ENCODE data around the gene ZFAND6.

The ZFAND6 gene

DNA sequence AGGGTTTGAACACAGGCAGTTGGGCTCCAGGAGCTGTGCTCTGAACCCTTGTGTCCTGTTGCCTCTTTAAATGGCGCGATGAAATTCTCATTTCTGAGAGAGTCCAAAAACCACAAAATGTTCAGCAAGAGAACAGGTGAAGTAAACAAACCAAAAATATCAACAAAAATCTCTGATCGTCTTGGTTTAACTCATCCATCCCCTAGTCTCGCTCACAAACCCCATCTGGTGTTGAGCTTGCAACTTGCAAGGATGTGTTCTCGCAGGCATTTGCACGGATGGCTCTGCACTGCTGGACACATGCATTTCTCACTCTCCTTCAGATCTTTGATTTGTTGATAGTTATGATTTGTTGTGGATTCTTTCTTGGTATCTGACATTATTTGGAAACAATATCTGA, 124.4 kb downstream of the ZFAND6 start:
- Histone ChIP-seq H3K27ac (ENCODE audit: low read depth, low read length, poor library complexity, severe bottlenecking) (no peak overlapping the region), H3K4me1 (ENCODE audit: insufficient read depth, low read length, severe bottlenecking) (no peaks in the 10 kb centered on the region), H3K9me2 (ENCODE audit: low read depth, low read length) (no peaks in the 10 kb centered on the region), H3K4me2 (ENCODE audit: low read length) (no peak overlapping the region), H3K27me3 (ENCODE audit: insufficient read depth, low read length) (no peaks in the 10 kb centered on the region), H2AFZ (ENCODE audit: low read length) (no peak overlapping the region), H4K20me1 (ENCODE audit: insufficient read depth, low read length) (no peaks in the 10 kb centered on the region), H3K9me3 (ENCODE audit: low read length) (no peaks in the 10 kb centered on the region), H3K4me3 (ENCODE audit: low read depth, low read length, poor library complexity, severe bottlenecking) (no peak overlapping the region), H3K36me3 (ENCODE audit: insufficient read depth, low read length) (peaks cover 13% of the 10 kb centered on the region), H3K79me2 (ENCODE audit: insufficient read depth, low read length) (no peaks in the 10 kb centered on the region), H3K9ac (ENCODE audit: low read length) (no peak overlapping the region), H3F3A (ENCODE audit: insufficient read depth, low read length) (no peaks in the 10 kb centered on the region)
- TF ChIP-seq, protein P1, sequence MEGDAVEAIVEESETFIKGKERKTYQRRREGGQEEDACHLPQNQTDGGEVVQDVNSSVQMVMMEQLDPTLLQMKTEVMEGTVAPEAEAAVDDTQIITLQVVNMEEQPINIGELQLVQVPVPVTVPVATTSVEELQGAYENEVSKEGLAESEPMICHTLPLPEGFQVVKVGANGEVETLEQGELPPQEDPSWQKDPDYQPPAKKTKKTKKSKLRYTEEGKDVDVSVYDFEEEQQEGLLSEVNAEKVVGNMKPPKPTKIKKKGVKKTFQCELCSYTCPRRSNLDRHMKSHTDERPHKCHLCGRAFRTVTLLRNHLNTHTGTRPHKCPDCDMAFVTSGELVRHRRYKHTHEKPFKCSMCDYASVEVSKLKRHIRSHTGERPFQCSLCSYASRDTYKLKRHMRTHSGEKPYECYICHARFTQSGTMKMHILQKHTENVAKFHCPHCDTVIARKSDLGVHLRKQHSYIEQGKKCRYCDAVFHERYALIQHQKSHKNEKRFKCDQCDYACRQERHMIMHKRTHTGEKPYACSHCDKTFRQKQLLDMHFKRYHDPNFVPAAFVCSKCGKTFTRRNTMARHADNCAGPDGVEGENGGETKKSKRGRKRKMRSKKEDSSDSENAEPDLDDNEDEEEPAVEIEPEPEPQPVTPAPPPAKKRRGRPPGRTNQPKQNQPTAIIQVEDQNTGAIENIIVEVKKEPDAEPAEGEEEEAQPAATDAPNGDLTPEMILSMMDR (IDR thresholded peaks at IDR 0.05; ENCODE audit: low read length): peak; percentile 28; the same call in 1 of the 2 replicates
- no peak for TF ChIP-seq EZH2 (IDR thresholded peaks at IDR 0.05; ENCODE audit: borderline replicate concordance, low read length)

DNA sequence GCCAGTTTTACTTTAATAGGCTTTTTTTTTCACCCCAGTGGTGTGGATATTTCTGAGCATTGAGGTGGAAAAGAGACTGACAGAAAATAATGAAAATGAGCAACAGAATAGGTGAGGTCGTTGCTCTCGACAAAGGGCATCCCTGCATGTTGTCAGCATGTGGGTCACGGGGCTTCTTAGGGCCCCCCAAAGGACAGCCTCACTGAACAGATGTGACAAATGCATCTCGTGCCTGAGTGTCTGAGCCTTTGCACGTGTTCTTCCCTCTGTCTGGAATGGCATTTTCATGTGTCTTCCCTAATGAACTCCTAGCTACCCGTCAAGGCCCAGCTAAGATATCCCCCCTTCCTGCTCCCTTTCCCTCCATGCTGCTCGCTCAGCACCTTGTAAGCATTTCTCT, 125.1 kb downstream of the ZFAND6 start:
- Histone ChIP-seq H3K4me3 (ENCODE audit: low read depth, low read length, poor library complexity, severe bottlenecking) (no peak overlapping the region), H3K4me2 (ENCODE audit: low read length) (no peak overlapping the region), H4K20me1 (ENCODE audit: insufficient read depth, low read length) (no peaks in the 10 kb centered on the region), H3F3A (ENCODE audit: insufficient read depth, low read length) (no peaks in the 10 kb centered on the region), H3K27me3 (ENCODE audit: insufficient read depth, low read length) (no peaks in the 10 kb centered on the region), H3K79me2 (ENCODE audit: insufficient read depth, low read length) (no peaks in the 10 kb centered on the region), H3K9ac (ENCODE audit: low read length) (no peak overlapping the region), H2AFZ (ENCODE audit: low read length) (no peak overlapping the region), H3K9me3 (ENCODE audit: low read length) (no peaks in the 10 kb centered on the region), H3K27ac (ENCODE audit: low read depth, low read length, poor library complexity, severe bottlenecking) (no peak overlapping the region), H3K36me3 (ENCODE audit: insufficient read depth, low read length) (peaks cover 13% of the 10 kb centered on the region), H3K4me1 (ENCODE audit: insufficient read depth, low read length, severe bottlenecking) (no peaks in the 10 kb centered on the region), H3K9me2 (ENCODE audit: low read depth, low read length) (no peaks in the 10 kb centered on the region)
- TF ChIP-seq EZH2 (IDR thresholded peaks at IDR 0.05; ENCODE audit: borderline replicate concordance, low read length): no peak
- TF ChIP-seq, protein P1 (IDR thresholded peaks at IDR 0.05; ENCODE audit: low read length): no peak

DNA sequence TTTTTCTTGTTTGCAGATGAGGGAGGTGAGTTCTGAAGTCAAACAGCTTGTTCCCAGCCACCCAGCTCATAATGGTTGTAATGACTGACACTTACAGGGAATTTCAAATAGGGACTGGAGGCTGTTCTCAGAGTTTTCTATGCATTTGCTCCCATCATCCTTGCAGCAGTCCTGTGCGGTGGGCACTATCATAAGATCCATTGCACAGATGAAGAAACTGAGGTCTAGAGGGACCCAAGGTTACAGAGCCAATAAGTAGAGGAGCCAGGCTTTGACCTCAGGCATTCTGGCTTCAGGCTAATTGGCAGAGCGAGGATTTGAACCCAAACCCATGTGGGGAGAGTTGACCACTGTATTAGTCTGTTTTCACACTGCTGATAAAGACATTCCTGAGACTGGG, 125.7 kb downstream of the ZFAND6 start:
- H4K20me1 ChIP-seq (ENCODE audit: insufficient read depth, low read length): no peaks in the 10 kb centered on the region
- H3F3A ChIP-seq (ENCODE audit: insufficient read depth, low read length): no peaks in the 10 kb centered on the region
- H3K9me2 ChIP-seq (ENCODE audit: low read depth, low read length): no peaks in the 10 kb centered on the region
- no peak overlapping the region for H2AFZ ChIP-seq (ENCODE audit: low read length)
- H3K4me2 ChIP-seq (ENCODE audit: low read length): no peak overlapping the region
- no peak overlapping the region for H3K27ac ChIP-seq (ENCODE audit: low read depth, low read length, poor library complexity, severe bottlenecking)
- TF ChIP-seq, protein P1 (IDR thresholded peaks at IDR 0.05; ENCODE audit: low read length): no peak
- no peak for TF ChIP-seq EZH2 (IDR thresholded peaks at IDR 0.05; ENCODE audit: borderline replicate concordance, low read length)
- H3K4me3 ChIP-seq (ENCODE audit: low read depth, low read length, poor library complexity, severe bottlenecking): no peak overlapping the region
- no peak overlapping the region for H3K9ac ChIP-seq (ENCODE audit: low read length)
- H3K4me1 ChIP-seq (ENCODE audit: insufficient read depth, low read length, severe bottlenecking): no peaks in the 10 kb centered on the region
- H3K9me3 ChIP-seq (ENCODE audit: low read length): no peaks in the 10 kb centered on the region
- peaks cover 13% of the 10 kb centered on the region for H3K36me3 ChIP-seq (ENCODE audit: insufficient read depth, low read length)
- no peaks in the 10 kb centered on the region for H3K27me3 ChIP-seq (ENCODE audit: insufficient read depth, low read length)
- no peaks in the 10 kb centered on the region for H3K79me2 ChIP-seq (ENCODE audit: insufficient read depth, low read length)

All from OCI-LY1 (cell line).